IMR-90 (cell line): ENCODE measurements around the gene PRKCH. TPM values are rescaled to one million over a fixed set of nuclear protein-coding genes. Genes with fewer than 3 reads are reported as not detected.

Source experiments
- ATAC-seq: fragments of 200-7000 bp; cut with Tn5 transposase; 2 replicates; pipeline ENCODE4 v1.9.1; 2020; ENCODE audit warnings: low read depth, mild to moderate bottlenecking, moderate library complexity
- BruUV-seq: library from RNA; stranded (reverse); fragments of 400-500 nt; replicated peaks from 2 replicates; lab custom pipeline; 2021; lab: Mats Ljungman, UMichigan
- CTCF ChIA-PET: fragments of 300-600 bp; formaldehyde crosslinking; extraction: SDS; loops from one replicate; lab custom pipeline; 2021; ENCODE audit warnings: antibody characterized with exemption; lab: Yijun Ruan, JAX
- POLR2A ChIA-PET: fragments of 300-600 bp; sonication (Branson Sonifier 250); formaldehyde crosslinking; loops from one replicate; lab custom pipeline; 2022; ENCODE audit warnings: antibody characterized with exemption; ENCODE audit not compliant: unreplicated experiment; lab: Charles Lee
- DNase-seq: peaks from one replicate; pipeline ENCODE4 v3.0.0; 2013
- H2AFZ ChIP-seq: replicated peaks from 2 replicates; pipeline ENCODE3; 2013; ENCODE audit warnings: low read length, mild to moderate bottlenecking; ENCODE audit not compliant: poor library complexity
- H2AK5ac ChIP-seq: 2 replicates; pipeline ENCODE4 v1.6.1; 2013; ENCODE audit warnings: low read depth, low read length, inconsistent platforms
- H2AK9ac ChIP-seq: replicated peaks from 2 replicates; pipeline ENCODE3; 2013; ENCODE audit warnings: mild to moderate bottlenecking, low read depth, low read length, moderate library complexity; ENCODE audit not compliant: poor library complexity
- H2BK120ac ChIP-seq: 2 replicates; pipeline ENCODE4 v1.6.1; 2013; ENCODE audit warnings: low read depth, low read length, inconsistent platforms
- H2BK15ac ChIP-seq: 3 replicates; pipeline ENCODE4 v1.6.1; 2013; ENCODE audit warnings: low read depth, low read length, inconsistent platforms
- H2BK20ac ChIP-seq: 2 replicates; pipeline ENCODE4 v1.6.1; 2013; ENCODE audit warnings: low read depth, mild to moderate bottlenecking, inconsistent platforms, low read length, moderate library complexity
- H2BK5ac ChIP-seq: 2 replicates; pipeline ENCODE4 v1.6.1; 2013; ENCODE audit warnings: mild to moderate bottlenecking, low read depth, low read length, inconsistent platforms; ENCODE audit not compliant: poor library complexity, severe bottlenecking
- H3K14ac ChIP-seq: replicated peaks from 2 replicates; pipeline ENCODE4 v1.6.1; 2013; ENCODE audit warnings: low read depth, low read length, inconsistent platforms
- H3K18ac ChIP-seq: 2 replicates; pipeline ENCODE4 v1.6.1; 2013; ENCODE audit warnings: low read depth, low read length, control low read depth
- H3K23ac ChIP-seq: 2 replicates; pipeline ENCODE4 v1.6.1; 2013; ENCODE audit warnings: low read depth, low read length, inconsistent platforms
- H3K27ac ChIP-seq: 2 replicates; pipeline ENCODE4 v1.5.1; 2013; ENCODE audit warnings: mild to moderate bottlenecking, control low read depth, low read length; ENCODE audit not compliant: insufficient read depth
- H3K27me3 ChIP-seq: 2 replicates; pipeline ENCODE4 v1.6.1; 2013; ENCODE audit warnings: low read length; ENCODE audit not compliant: control insufficient read depth, insufficient read depth
- H3K36me3 ChIP-seq: 2 replicates; pipeline ENCODE4 v1.6.1; 2013; ENCODE audit warnings: low read length, mixed read lengths; ENCODE audit not compliant: control insufficient read depth, insufficient read depth
- H3K4ac ChIP-seq: 2 replicates; pipeline ENCODE4 v1.6.1; 2013; ENCODE audit warnings: low read depth, low read length, inconsistent platforms
- H3K4me1 ChIP-seq: 2 replicates; pipeline ENCODE4 v1.6.1; 2013; ENCODE audit warnings: low read length, mixed read lengths; ENCODE audit not compliant: control insufficient read depth, insufficient read depth
- H3K4me2 ChIP-seq: 2 replicates; pipeline ENCODE4 v1.6.1; 2013; ENCODE audit warnings: low read depth, mild to moderate bottlenecking, control low read depth, low read length, moderate library complexity
- H3K4me3 ChIP-seq: 2 replicates; pipeline ENCODE4 v1.5.1; 2013; ENCODE audit warnings: low read depth, mild to moderate bottlenecking, control low read depth, low read length, moderate library complexity; ENCODE audit not compliant: insufficient read depth
- H3K56ac ChIP-seq: 2 replicates; pipeline ENCODE4 v1.6.1; 2013; ENCODE audit warnings: low read length, inconsistent platforms; ENCODE audit not compliant: insufficient read depth; ENCODE audit errors: extremely low read depth
- H3K79me1 ChIP-seq, 2 experiments: 2 replicates each; pipeline ENCODE4 v1.6.1; 2013; ENCODE audit warnings: low read length in 2 of 2, inconsistent platforms in 1 of 2, low read depth in 1 of 2
- H3K9ac ChIP-seq: 2 replicates; pipeline ENCODE4 v1.6.1; 2013; ENCODE audit warnings: low read depth, low read length, control low read depth
- H3K9me1 ChIP-seq: 2 replicates; pipeline ENCODE4 v1.6.1; 2013; ENCODE audit warnings: low read length, inconsistent platforms; ENCODE audit not compliant: insufficient read depth
- H3K9me3 ChIP-seq: 2 replicates; pipeline ENCODE4 v1.6.1; 2013; ENCODE audit warnings: low read length; ENCODE audit not compliant: control insufficient read depth, insufficient read depth
- H4K20me1 ChIP-seq: 2 replicates; pipeline ENCODE4 v1.6.1; 2013; ENCODE audit warnings: low read length, inconsistent platforms; ENCODE audit not compliant: insufficient read depth
- H4K5ac ChIP-seq: 2 replicates; pipeline ENCODE4 v1.6.1; 2013; ENCODE audit warnings: mild to moderate bottlenecking, low read depth, low read length, control low read depth
- H4K8ac ChIP-seq, 2 experiments: 2 replicates each; pipeline ENCODE4 v1.6.1; 2013; ENCODE audit warnings: low read depth in 2 of 2, low read length in 2 of 2, control low read depth in 1 of 2, inconsistent platforms in 1 of 2
- H4K91ac ChIP-seq: 2 replicates; pipeline ENCODE4 v1.6.1; 2013; ENCODE audit warnings: low read depth, low read length, inconsistent platforms; ENCODE audit not compliant: insufficient read depth
- BHLHE40 ChIP-seq: fragments of 150-350 bp; IDR thresholded peaks from 2 replicates; pipeline ENCODE4 v1.6.1; 2016; ENCODE audit warnings: mild to moderate bottlenecking, low read depth, low read length
- CHD1 ChIP-seq: IDR thresholded peaks from 2 replicates; pipeline ENCODE4 v1.6.1; 2012; ENCODE audit warnings: low read depth, low read length, improper control_type of control experiment
- NFE2L2 ChIP-seq: fragments of 150-350 bp; IDR thresholded peaks from 2 replicates; pipeline ENCODE4 v1.6.1; 2016; ENCODE audit warnings: low read depth, mild to moderate bottlenecking, low read length
- RAD21 ChIP-seq: IDR thresholded peaks from 2 replicates; pipeline ENCODE4 v1.6.1; 2012; ENCODE audit warnings: low read length, improper control_type of control experiment
- WGBS, 2 experiments: methylation state at CpG; one replicate each; pipeline versions ENCODE4 v1.1.5 to v1.1.7; 2013; ENCODE audit warnings: missing lambda C conversion rate in 2 of 2; ENCODE audit not compliant: insufficient read length in 1 of 2; ENCODE audit errors: extremely low coverage in 2 of 2; 5-methylcytosine and 5-hydroxymethylcytosine counted together
- dilution Hi-C: fragments of 300-500 bp; cut with HindIII; formaldehyde crosslinking; loops from one replicate; pipeline ENCODE4 v1.14.3; 2018; ENCODE audit warnings: low sequenced_read_pairs; ENCODE audit not compliant: unreplicated experiment
- in situ Hi-C: fragments of 300-500 bp; cut with MboI; formaldehyde crosslinking; loops from 3 replicates; pipeline ENCODE4 v1.14.3; 2019; ENCODE audit warnings: low sequenced_read_pairs, inconsistent platforms, mixed read lengths
- intact Hi-C: fragments of 100-400 bp; cut with micrococcal nuclease; formaldehyde crosslinking; loops from 2 replicates; pipeline ENCODE4 v1.10.0; 2022
- polyA plus RNA-seq, 3 experiments: library from polyadenylated mRNA; depleted of rRNA; stranded (reverse); fragments of >200 nt; gene quantifications; 2 replicates each; pipeline ENCODE4 v1.2.3, GENCODE V29; 2012; ENCODE audit warnings: low replicate concordance in 1 of 3
- total RNA-seq: library from RNA; depleted of rRNA; stranded (reverse); fragments of >200 nt; gene quantifications from 2 replicates; pipeline ENCODE4 v1.2.3, GENCODE V29; 2012
- TF ChIP-seq, protein P1 (sequence below): fragments of 150-350 bp; IDR thresholded peaks from 2 replicates; pipeline ENCODE4 v1.6.1; 2017; ENCODE audit warnings: mild to moderate bottlenecking, antibody characterized with exemption, low read length, low read depth
- TF ChIP-seq, protein P2 (sequence below): conservative IDR thresholded peaks from 2 replicates; pipeline ENCODE4 v1.5.1; 2012; ENCODE audit warnings: mild to moderate bottlenecking, low read depth, low read length, improper control_type of control experiment

The PRKCH gene
- total and polyA plus RNA-seq, 2 of the 4 experiments (the other 2 are of a cell fraction): 1.6 to 2.3 TPM

DNA sequence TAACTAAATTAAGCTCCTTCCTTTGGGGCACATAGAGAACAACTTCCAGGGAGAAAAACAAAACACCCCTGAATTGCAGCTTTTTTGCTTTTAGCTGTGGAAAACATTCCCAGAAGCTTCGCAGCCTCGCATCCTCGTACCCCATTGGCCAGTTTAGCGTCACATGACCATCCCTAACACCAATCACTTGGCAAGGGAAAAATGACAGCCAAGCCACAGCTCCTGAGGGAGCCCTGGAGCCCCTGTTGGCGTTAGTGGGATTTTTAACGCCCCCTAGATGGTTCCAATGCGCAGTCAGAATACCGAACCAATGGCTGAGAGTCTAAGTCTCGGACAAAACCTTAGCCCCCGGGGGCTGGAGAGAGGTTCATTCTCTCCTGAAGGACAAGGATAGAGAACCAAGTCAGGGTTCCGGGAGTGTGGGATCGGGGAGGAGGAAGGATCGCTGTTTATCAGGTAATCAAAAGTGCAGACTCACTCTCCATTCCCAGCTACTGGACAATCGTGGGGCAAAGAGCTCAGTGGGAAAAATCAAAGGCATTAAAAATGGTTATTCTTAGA is 238.3 kb downstream of the PRKCH start:
- TF ChIP-seq RAD21 (no peak), BHLHE40 (no peak), NFE2L2 (no peak), CHD1 (no peak)
- TF ChIP-seq, protein P1, sequence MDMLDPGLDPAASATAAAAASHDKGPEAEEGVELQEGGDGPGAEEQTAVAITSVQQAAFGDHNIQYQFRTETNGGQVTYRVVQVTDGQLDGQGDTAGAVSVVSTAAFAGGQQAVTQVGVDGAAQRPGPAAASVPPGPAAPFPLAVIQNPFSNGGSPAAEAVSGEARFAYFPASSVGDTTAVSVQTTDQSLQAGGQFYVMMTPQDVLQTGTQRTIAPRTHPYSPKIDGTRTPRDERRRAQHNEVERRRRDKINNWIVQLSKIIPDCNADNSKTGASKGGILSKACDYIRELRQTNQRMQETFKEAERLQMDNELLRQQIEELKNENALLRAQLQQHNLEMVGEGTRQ: peak; percentile 76
- TF ChIP-seq, protein P2, sequence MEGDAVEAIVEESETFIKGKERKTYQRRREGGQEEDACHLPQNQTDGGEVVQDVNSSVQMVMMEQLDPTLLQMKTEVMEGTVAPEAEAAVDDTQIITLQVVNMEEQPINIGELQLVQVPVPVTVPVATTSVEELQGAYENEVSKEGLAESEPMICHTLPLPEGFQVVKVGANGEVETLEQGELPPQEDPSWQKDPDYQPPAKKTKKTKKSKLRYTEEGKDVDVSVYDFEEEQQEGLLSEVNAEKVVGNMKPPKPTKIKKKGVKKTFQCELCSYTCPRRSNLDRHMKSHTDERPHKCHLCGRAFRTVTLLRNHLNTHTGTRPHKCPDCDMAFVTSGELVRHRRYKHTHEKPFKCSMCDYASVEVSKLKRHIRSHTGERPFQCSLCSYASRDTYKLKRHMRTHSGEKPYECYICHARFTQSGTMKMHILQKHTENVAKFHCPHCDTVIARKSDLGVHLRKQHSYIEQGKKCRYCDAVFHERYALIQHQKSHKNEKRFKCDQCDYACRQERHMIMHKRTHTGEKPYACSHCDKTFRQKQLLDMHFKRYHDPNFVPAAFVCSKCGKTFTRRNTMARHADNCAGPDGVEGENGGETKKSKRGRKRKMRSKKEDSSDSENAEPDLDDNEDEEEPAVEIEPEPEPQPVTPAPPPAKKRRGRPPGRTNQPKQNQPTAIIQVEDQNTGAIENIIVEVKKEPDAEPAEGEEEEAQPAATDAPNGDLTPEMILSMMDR: no peak
- no peak for DNase-seq
- Histone ChIP-seq H3K4me1 (peaks cover 55% of the 10 kb centered on the region), H3K4ac (peak overlapping the region; percentile 99), H3K9me3 (no peaks in the 10 kb centered on the region), H3K27ac (peak overlapping the region; percentile 87), H4K8ac (peak overlapping the region; percentile 83 to 97), H3K79me1 (peaks cover 17 to 66% of the 10 kb centered on the region in 2 experiments), H2BK120ac (peak overlapping the region; percentile 100), H3K56ac (0 out of 2 replicates have a peak overlapping the region, but pooled peaks have one; percentile 22), H2BK5ac (peak overlapping the region; percentile 91), H3K23ac (peak overlapping the region; percentile 98), H2BK15ac (peak overlapping the region; percentile 93; the same call in 2 of the 3 replicates), H2AK5ac (peak overlapping the region; percentile 88), H3K18ac (peak overlapping the region; percentile 92), H2AFZ (peak overlapping the region; percentile 62), H3K36me3 (no peaks in the 10 kb centered on the region), H4K20me1 (no peaks in the 10 kb centered on the region), H4K91ac (peak overlapping the region; percentile 99), H3K9ac (peak overlapping the region; percentile 71), H2AK9ac (peak overlapping the region; percentile 49), H2BK20ac (peak overlapping the region; percentile 89), H3K14ac (peak overlapping the region; percentile 65), H3K4me3 (no peak overlapping the region), H3K4me2 (no peak overlapping the region), H3K27me3 (no peaks in the 10 kb centered on the region), H3K9me1 (peaks cover 43% of the 10 kb centered on the region), H4K5ac (peak overlapping the region; percentile 79)
- 100% methylated on average over 2 of the region's 14 CpGs; no CpG with 5 or more reads in 1 of the 2 experiments for WGBS, 2 experiments
- in situ Hi-C loops: loop anchor here (5.0 to 25.0 kb wide), 2 partner anchors 87 to 922 kb away; partner anchors contain the start of gene SIX1
- no TSS peak for BruUV-seq
- ChIA-PET POLR2A (interaction anchor here (1.2 kb wide), 1 partner anchor 13 kb away, joined by 4 read pairs; no protein-coding TSS in a partner anchor), CTCF (interaction anchor here (0.6 to 1.6 kb wide), 4 partner anchors 82 to 189 kb away, joined by 3 to 5 read pairs (median 4); no protein-coding TSS in a partner anchor)
- intact Hi-C loops: loop anchor here (2.0 to 10.0 kb wide), 3 partner anchors 83 to 275 kb away; no protein-coding TSS in a partner anchor
- ATAC-seq: no peak
- dilution Hi-C loops: no loop called here
